ENCODE measurements around the gene TMC1. TPM values are rescaled to one million over a fixed set of nuclear protein-coding genes. Genes with fewer than 3 reads are reported as not detected.

The TMC1 gene
- total RNA-seq, 1 experiment from 2014 or later: 5.5 TPM

GRCh38 chr9:72656021-72656420, 134.6 kb downstream of the TMC1 start:
- H3F3A ChIP-seq (ENCODE audit: insufficient read depth, low read depth): no peaks in the 10 kb centered on the region
- H3K9me3 ChIP-seq (ENCODE audit: insufficient read depth, low read depth): no peaks in the 10 kb centered on the region
- H2AFZ ChIP-seq: no peak overlapping the region
- H3K79me2 ChIP-seq (ENCODE audit: low read depth): no peaks in the 10 kb centered on the region
- no peak for DNase-seq
- BruUV-seq (replicated peaks): no TSS peak
- no peak overlapping the region for H3K4me3 ChIP-seq
- H4K20me1 ChIP-seq (ENCODE audit: insufficient read depth): no peaks in the 10 kb centered on the region
- ChIA-PET CTCF (no interaction called here), POLR2A (ENCODE audit: unreplicated experiment) (no interaction called here)
- no peak overlapping the region for H3K27ac ChIP-seq
- H3K9me2 ChIP-seq (ENCODE audit: insufficient read depth): no peaks in the 10 kb centered on the region
- no peaks in the 10 kb centered on the region for H3K27me3 ChIP-seq (ENCODE audit: insufficient read depth, low read depth)
- H3K4me1 ChIP-seq (replicated peaks; ENCODE audit: insufficient read depth): no peaks in the 10 kb centered on the region
- intact Hi-C loops (cut with micrococcal nuclease; ENCODE audit: unreplicated experiment): no loop called here
- TF ChIP-seq EZH2 (IDR thresholded peaks at IDR 0.05; ENCODE audit: low read depth): no peak
- TF ChIP-seq CTCF (conservative IDR thresholded peaks at IDR 0.05): no peak
- no peak overlapping the region for H3K4me2 ChIP-seq
- H3K36me3 ChIP-seq (ENCODE audit: low read depth): no peaks in the 10 kb centered on the region

- CTCF ChIA-PET: no interaction called here
- intact Hi-C loops (cut with micrococcal nuclease; ENCODE audit: unreplicated experiment): no loop called here
Measured at GRCh38 chr9:72657023-72657422, 135.6 kb downstream of the TMC1 start.

GRCh38 chr9:72658703-72659102, 137.3 kb downstream of the TMC1 start:
- Histone ChIP-seq H3K9me2 (ENCODE audit: insufficient read depth) (no peaks in the 10 kb centered on the region), H3K9me3 (ENCODE audit: insufficient read depth, low read depth) (no peaks in the 10 kb centered on the region), H3K4me1 (replicated peaks; ENCODE audit: insufficient read depth) (no peaks in the 10 kb centered on the region), H2AFZ (no peak overlapping the region), H3K4me2 (no peak overlapping the region), H3K79me2 (ENCODE audit: low read depth) (no peaks in the 10 kb centered on the region), H3K27me3 (ENCODE audit: insufficient read depth, low read depth) (no peaks in the 10 kb centered on the region), H3K27ac (no peak overlapping the region), H3K4me3 (no peak overlapping the region), H3F3A (ENCODE audit: insufficient read depth, low read depth) (no peaks in the 10 kb centered on the region), H3K36me3 (ENCODE audit: low read depth) (no peaks in the 10 kb centered on the region), H4K20me1 (ENCODE audit: insufficient read depth) (no peaks in the 10 kb centered on the region)
- intact Hi-C loops (cut with micrococcal nuclease; ENCODE audit: unreplicated experiment): no loop called here
- no TSS peak for BruUV-seq (replicated peaks)
- no peak for DNase-seq
- CTCF ChIA-PET: interaction anchor here (0.7 kb wide), 1 partner anchor 154 kb away, joined by 4 read pairs; no protein-coding TSS in a partner anchor
- POLR2A ChIA-PET (ENCODE audit: unreplicated experiment): no interaction called here
- no peak for TF ChIP-seq EZH2 (IDR thresholded peaks at IDR 0.05; ENCODE audit: low read depth)
- no peak for TF ChIP-seq CTCF (conservative IDR thresholded peaks at IDR 0.05)

More at GRCh38 chr9:72657023-72657422, 135.6 kb downstream of the TMC1 start:
- Histone ChIP-seq H3K27ac (no peak overlapping the region), H3K27me3 (ENCODE audit: insufficient read depth, low read depth) (no peaks in the 10 kb centered on the region), H2AFZ (no peak overlapping the region), H3K36me3 (ENCODE audit: low read depth) (no peaks in the 10 kb centered on the region), H3K4me3 (no peak overlapping the region), H3K4me2 (no peak overlapping the region), H3K79me2 (ENCODE audit: low read depth) (no peaks in the 10 kb centered on the region), H3K4me1 (replicated peaks; ENCODE audit: insufficient read depth) (no peaks in the 10 kb centered on the region), H3K9me2 (ENCODE audit: insufficient read depth) (no peaks in the 10 kb centered on the region), H4K20me1 (ENCODE audit: insufficient read depth) (no peaks in the 10 kb centered on the region), H3K9me3 (ENCODE audit: insufficient read depth, low read depth) (no peaks in the 10 kb centered on the region), H3F3A (ENCODE audit: insufficient read depth, low read depth) (no peaks in the 10 kb centered on the region)
- POLR2A ChIA-PET (ENCODE audit: unreplicated experiment): no interaction called here
- DNase-seq: no peak
- TF ChIP-seq CTCF (conservative IDR thresholded peaks at IDR 0.05) (no peak), EZH2 (IDR thresholded peaks at IDR 0.05; ENCODE audit: low read depth) (no peak)
- no TSS peak for BruUV-seq (replicated peaks)

All from PC-9 (cell line).